Small intestine (tissue), 7 donors: ENCODE measurements around the gene NID2. TPM values are rescaled to one million over a fixed set of nuclear protein-coding genes. Genes with fewer than 3 reads are reported as not detected.

Source experiments
- DNase-seq, 2 donors: peaks; one replicate each; pipeline versions ENCODE4 v3.0.0 to v3.0.0-alpha.2; 2013
- FAIRE-seq: peaks from 2 replicates; lab custom pipeline; 2012; peaks lifted over from hg19 to GRCh38; lab: Jason Lieb, UNC
- H3K27ac ChIP-seq, 3 donors: one replicate each; pipeline ENCODE4 v1.5.1; 2013; ENCODE audit warnings: low read length in 2 of 3, mild to moderate bottlenecking in 2 of 3, control low read depth in 1 of 3, inconsistent platforms in 1 of 3, low read depth in 1 of 3, moderate library complexity in 1 of 3
- H3K27me3 ChIP-seq, 3 donors: one replicate each; pipeline ENCODE4 v1.6.1; 2013; ENCODE audit warnings: low read length in 3 of 3, inconsistent platforms in 1 of 3; ENCODE audit not compliant: control insufficient read depth in 3 of 3, insufficient read depth in 3 of 3
- H3K36me3 ChIP-seq, 3 donors: one replicate each; pipeline ENCODE4 v1.6.1; 2013; ENCODE audit warnings: low read length in 3 of 3, inconsistent platforms in 1 of 3, low read depth in 1 of 3, mild to moderate bottlenecking in 1 of 3, moderate library complexity in 1 of 3; ENCODE audit not compliant: control insufficient read depth in 3 of 3, insufficient read depth in 2 of 3
- H3K4me1 ChIP-seq, 3 donors: one replicate each; pipeline ENCODE4 v1.6.1; 2013; ENCODE audit warnings: low read length in 2 of 3, inconsistent platforms in 1 of 3, low read depth in 1 of 3, mild to moderate bottlenecking in 1 of 3, moderate library complexity in 1 of 3; ENCODE audit not compliant: control insufficient read depth in 3 of 3, insufficient read depth in 2 of 3
- H3K4me3 ChIP-seq, 3 donors: one replicate each; pipeline ENCODE4 v1.5.1; 2013; ENCODE audit warnings: low read length in 3 of 3, control low read depth in 1 of 3, inconsistent platforms in 1 of 3, low read depth in 1 of 3, mild to moderate bottlenecking in 1 of 3, moderate library complexity in 1 of 3
- H3K9me3 ChIP-seq, 2 donors: one replicate each; pipeline ENCODE4 v1.6.1; 2013; ENCODE audit warnings: low read depth in 1 of 2, low read length in 1 of 2; ENCODE audit not compliant: control insufficient read depth in 2 of 2, insufficient read depth in 1 of 2
- WGBS, 3 donors: extraction: QIAGEN DNeasy Blood & Tissue Kit; methylation state at CpG; one replicate each; pipeline ENCODE4 v1.1.7; 2013; 5-methylcytosine and 5-hydroxymethylcytosine counted together
- polyA plus RNA-seq, 4 donors: library from polyadenylated mRNA; stranded (reverse) in 3 of 4; unstranded in 1 of 4; fragments of 200-250 nt in 3 of 4; fragments of 120-200 nt in 1 of 4; gene quantifications; one replicate each; pipeline versions ENCODE4 v1.2.1 to v1.2.3, GENCODE V29; 2013
- donor health status: healthy with polysubstance abuse.
- donor health status: control.
- donor health status: control.
- donor health status: Bipolar disorder and iron deficiency.
- donor health status: healthy.

NID2 gene
- polyA plus RNA-seq, 4 donors = 2.2 to 18.2 (median 3.6) TPM

DNA sequence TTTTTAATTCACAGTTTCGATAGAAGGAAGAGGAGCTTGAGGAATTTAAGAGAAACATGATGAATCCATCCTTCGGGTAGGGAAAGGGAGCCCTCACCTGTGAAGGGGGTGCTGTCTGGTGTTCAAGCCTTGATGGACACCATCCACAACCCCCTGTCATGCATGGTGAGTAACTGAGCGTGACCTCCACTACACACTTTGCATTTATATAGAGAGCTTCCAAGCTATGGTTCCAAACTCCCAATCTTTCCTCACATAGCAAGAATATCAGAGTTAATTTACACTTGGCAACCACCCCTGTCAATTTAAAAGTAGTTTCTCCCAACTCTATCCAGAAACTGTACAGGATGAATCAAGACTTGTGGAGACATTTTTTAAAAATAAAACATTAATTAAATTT, 13.1 kb upstream of the NID2 start:
- no peaks in the 10 kb centered on the region for H3K4me1 ChIP-seq
- H3K27ac ChIP-seq = no peak overlapping the region
- H3K9me3 ChIP-seq = peaks cover 0 to 4% of the 10 kb centered on the region in 2 donors
- no peaks in the 10 kb centered on the region for H3K36me3 ChIP-seq
- H3K27me3 ChIP-seq = no peaks in the 10 kb centered on the region
- WGBS, 3 donors = 60 to 85% (median 74%) methylated on average over 3 of the region's 3 CpGs
- FAIRE-seq = no peak
- no peak overlapping the region for H3K4me3 ChIP-seq
- no peak for DNase-seq

GRCh38 chr14:52080808-52081755, 12.2 kb upstream of the NID2 start:
- no peak for FAIRE-seq
- Histone ChIP-seq H3K27ac (no peak overlapping the region), H3K4me1 (no peaks in the 10 kb centered on the region), H3K27me3 (no peaks in the 10 kb centered on the region), H3K36me3 (no peaks in the 10 kb centered on the region), H3K4me3 (no peak overlapping the region), H3K9me3 (peaks cover 0 to 4% of the 10 kb centered on the region in 2 donors)
- no peak for DNase-seq
- 47 to 72% (median 63%) methylated on average over 4 of the region's 4 CpGs for WGBS, 3 donors

GRCh38 chr14:52080158-52080800, 11.4 kb upstream of the NID2 start:
- no peak for DNase-seq
- Histone ChIP-seq H3K27ac (no peak overlapping the region), H3K4me1 (no peaks in the 10 kb centered on the region), H3K36me3 (no peaks in the 10 kb centered on the region), H3K9me3 (peaks cover 0 to 4% of the 10 kb centered on the region in 2 donors), H3K27me3 (no peaks in the 10 kb centered on the region), H3K4me3 (no peak overlapping the region)
- FAIRE-seq = no peak
- 84 to 89% (median 85%) methylated on average over 2 of the region's 2 CpGs for WGBS, 3 donors

DNA sequence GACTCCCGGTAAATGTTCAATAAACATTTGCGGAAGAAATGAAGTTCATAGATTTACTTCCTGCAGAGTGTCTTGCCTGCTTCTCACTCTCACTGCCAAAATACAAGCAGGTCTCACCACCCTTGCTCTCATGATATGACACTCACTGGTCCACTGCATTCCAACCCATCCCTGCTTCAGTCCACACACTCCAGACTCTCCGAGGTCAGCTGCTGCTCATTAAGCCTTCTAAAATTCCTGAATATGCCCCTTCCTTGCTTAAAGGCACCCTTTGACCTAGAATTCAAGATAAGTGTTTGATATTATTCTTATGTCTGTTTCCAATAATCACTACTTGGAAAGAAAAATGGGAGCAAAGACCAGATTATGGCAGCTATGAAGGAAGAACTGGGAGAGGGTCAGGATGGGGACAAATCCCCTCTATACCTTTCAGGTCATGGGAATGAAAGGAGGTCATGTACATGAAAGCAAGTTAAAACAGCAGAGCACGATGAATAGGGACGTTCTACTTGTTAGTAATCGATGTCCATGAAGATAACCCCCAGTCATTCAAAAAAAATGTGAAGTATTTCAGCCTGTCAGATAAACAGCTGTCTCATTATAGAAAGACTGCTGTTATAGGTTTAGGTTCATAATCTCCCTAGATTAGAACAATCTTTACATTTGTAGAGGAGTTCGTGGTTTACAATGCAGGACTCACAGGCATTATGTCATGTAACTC, 10.5 kb upstream of the NID2 start:
- Histone ChIP-seq H3K4me1 (no peaks in the 10 kb centered on the region), H3K27ac (no peak overlapping the region), H3K27me3 (no peaks in the 10 kb centered on the region), H3K4me3 (no peak overlapping the region), H3K9me3 (no peaks in the 10 kb centered on the region), H3K36me3 (no peaks in the 10 kb centered on the region)
- WGBS, 3 donors = 44 to 61% (median 57%) methylated on average over 7 of the region's 7 CpGs
- no peak for DNase-seq
- no peak for FAIRE-seq

DNA sequence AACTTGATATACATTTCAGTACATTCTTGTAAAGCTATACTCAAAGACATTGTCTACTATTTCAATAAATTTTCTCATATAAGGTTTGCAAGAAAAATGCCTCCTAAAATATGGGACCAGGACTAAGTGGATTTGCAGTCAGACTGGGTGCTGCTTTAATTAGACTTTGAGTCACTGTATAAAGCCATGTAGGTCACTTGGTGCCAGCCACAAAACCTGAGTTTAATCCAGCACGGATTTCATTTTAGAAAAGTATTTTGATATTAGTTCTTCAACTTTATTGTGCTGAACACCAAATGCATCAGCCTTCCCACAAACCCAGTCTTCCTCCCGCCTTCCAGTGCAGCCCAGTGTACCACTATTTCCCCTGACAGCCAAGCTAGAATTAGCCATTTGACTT, 9.9 kb upstream of the NID2 start:
- DNase-seq (no peak), FAIRE-seq (no peak)
- Histone ChIP-seq H3K4me1 (no peaks in the 10 kb centered on the region), H3K36me3 (no peaks in the 10 kb centered on the region), H3K27ac (no peak overlapping the region), H3K9me3 (no peaks in the 10 kb centered on the region), H3K27me3 (no peaks in the 10 kb centered on the region), H3K4me3 (no peak overlapping the region)
- WGBS, 3 donors = 81 to 94% (median 90%) methylated on average over 2 of the region's 2 CpGs

DNA sequence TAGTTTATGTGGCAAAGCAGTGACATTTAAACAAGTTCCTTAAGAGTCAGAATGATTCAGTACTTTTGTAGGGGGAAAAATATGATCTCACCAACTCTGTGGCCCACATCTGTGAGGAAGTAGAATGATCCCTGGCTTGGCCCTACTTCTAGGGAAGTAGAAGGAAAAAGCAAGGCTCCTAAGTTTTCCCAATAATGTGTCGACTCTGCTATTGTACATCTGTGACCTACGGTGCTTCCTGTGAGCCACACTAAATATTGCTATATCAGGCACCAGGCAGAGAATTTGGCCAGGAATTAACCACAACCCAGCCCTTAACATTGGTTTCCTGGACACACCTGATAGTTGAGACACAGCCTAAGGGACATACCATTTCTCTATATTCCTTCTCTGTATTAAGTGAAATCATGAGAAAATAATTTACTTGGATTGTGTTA, 9.3 kb upstream of the NID2 start:
- Histone ChIP-seq H3K27ac (no peak overlapping the region), H3K27me3 (no peaks in the 10 kb centered on the region), H3K36me3 (no peaks in the 10 kb centered on the region), H3K4me1 (no peaks in the 10 kb centered on the region), H3K4me3 (no peak overlapping the region), H3K9me3 (no peaks in the 10 kb centered on the region)
- no peak for DNase-seq
- no peak for FAIRE-seq
- 60 to 93% (median 76%) methylated on average over 2 of the region's 2 CpGs for WGBS, 3 donors

- no peaks in the 10 kb centered on the region for H3K27me3 ChIP-seq
- H3K9me3 ChIP-seq = no peaks in the 10 kb centered on the region
- H3K4me3 ChIP-seq = no peak overlapping the region
- no peak for FAIRE-seq
- no peaks in the 10 kb centered on the region for H3K4me1 ChIP-seq
- no peaks in the 10 kb centered on the region for H3K36me3 ChIP-seq
- no peak for DNase-seq
- H3K27ac ChIP-seq = no peak overlapping the region
- 49 to 70% (median 62%) methylated on average over 2 of the region's 2 CpGs for WGBS, 3 donors
Observed at GRCh38 chr14:52077256-52077979, 8.6 kb upstream of the NID2 start.

GRCh38 chr14:52076334-52076733, 7.5 kb upstream of the NID2 start:
- Histone ChIP-seq H3K36me3 (no peaks in the 10 kb centered on the region), H3K4me1 (no peaks in the 10 kb centered on the region), H3K4me3 (no peak overlapping the region), H3K27ac (no peak overlapping the region), H3K9me3 (no peaks in the 10 kb centered on the region), H3K27me3 (no peaks in the 10 kb centered on the region)
- 59 to 65% (median 60%) methylated on average over 4 of the region's 4 CpGs for WGBS, 3 donors
- DNase-seq (no peak), FAIRE-seq (no peak)
